Adipose tissue (tissue), 3 donors: ENCODE measurements around the gene RHCE. TPM values are rescaled to one million over a fixed set of nuclear protein-coding genes. Genes with fewer than 3 reads are reported as not detected.
"Not testable (repeated sequence)": the region's sequence is repeated elsewhere in the genome, so short reads cannot be mapped to it uniquely, and the experiment has no call there.

Experiments used
- H3K27ac ChIP-seq: one replicate; pipeline ENCODE4 v1.5.1; 2013; ENCODE audit warnings: low read depth, low read length
- WGBS, 3 donors: extraction: QIAGEN DNeasy Blood & Tissue Kit; methylation state at CpG; one replicate each; pipeline ENCODE4 v1.1.7; 2013; 5-methylcytosine and 5-hydroxymethylcytosine counted together
- polyA plus RNA-seq, 3 donors: library from polyadenylated mRNA; stranded (reverse); fragments of 200-250 nt; gene quantifications; one replicate each; pipeline ENCODE4 v1.2.3, GENCODE V29; 2013
- donor health status: healthy with polysubstance abuse.
- donor health status: Bipolar disorder and iron deficiency.
- donor health status: healthy.

Gene RHCE
- polyA plus RNA-seq, 3 donors, result 0.10 to 0.30 TPM; not detected in 1

DNA sequence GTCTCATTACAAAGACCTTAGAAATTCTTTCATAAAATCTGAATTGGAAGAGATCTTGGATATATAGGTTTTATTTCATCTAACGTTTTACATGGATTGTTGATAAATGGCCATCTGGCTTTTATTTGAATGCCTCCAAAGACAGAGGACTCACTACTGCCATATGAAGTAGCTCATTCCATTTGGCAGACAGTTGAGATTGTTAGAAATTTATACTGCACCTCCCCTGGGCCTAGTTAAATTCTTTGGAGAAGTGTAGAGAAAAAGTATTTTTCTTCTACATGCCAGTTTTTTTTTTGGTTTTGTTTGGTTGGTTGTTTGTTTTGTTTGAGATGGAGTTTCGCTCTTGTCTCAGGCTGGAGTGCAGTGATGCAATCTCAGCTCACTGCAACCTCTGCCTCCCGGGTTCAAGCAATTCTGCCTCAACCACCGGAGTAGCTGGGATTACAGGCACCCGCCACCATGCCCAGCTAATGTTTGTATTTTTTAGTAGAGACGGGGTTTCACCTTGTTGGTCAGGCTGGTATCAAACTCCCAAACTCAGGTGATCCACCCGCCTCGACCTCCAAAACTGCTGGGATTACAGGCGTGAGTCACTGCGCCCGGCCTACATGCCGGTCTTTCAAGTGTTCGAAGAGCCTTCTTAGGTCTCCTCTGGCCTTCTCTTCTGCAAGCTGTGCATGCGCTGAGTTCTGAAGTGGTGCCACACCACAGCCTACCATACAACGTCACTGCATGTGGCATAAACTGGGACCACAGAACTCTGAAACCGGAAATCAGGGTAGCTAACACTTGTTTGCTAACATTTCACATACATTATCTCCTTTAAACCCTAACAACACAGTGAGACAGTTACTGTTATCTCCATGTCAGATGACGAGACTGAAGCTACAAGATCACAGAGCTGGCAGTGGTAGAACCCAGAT lies 57.7 kb downstream of the RHCE start:
- H3K27ac ChIP-seq, result not testable (repeated sequence)
- no CpG with 5 or more reads among the region's 17 CpGs for WGBS, 3 donors

DNA sequence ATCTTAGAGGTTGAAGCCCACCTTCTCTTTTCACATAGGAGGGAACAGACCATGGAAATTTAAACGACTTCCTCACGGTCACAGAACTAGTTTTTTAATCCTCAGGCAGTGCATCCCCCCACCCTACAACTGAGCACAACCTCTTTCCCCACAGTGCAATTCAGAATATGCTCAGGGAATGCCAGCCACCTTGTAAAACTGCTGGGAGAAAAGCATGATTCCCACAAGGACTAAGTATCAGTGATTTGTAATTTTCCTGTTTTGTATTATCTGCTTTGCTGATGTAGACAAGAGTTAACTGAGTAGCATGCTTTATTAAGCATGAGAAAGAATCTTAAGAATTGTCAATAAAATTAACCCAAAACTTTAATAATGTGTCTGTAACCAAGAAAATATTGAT lies 58.7 kb downstream of the RHCE start:
- 72 to 81% (median 77%) methylated on average over 2 of the region's 2 CpGs for WGBS, 3 donors
- no peak overlapping the region for H3K27ac ChIP-seq

DNA sequence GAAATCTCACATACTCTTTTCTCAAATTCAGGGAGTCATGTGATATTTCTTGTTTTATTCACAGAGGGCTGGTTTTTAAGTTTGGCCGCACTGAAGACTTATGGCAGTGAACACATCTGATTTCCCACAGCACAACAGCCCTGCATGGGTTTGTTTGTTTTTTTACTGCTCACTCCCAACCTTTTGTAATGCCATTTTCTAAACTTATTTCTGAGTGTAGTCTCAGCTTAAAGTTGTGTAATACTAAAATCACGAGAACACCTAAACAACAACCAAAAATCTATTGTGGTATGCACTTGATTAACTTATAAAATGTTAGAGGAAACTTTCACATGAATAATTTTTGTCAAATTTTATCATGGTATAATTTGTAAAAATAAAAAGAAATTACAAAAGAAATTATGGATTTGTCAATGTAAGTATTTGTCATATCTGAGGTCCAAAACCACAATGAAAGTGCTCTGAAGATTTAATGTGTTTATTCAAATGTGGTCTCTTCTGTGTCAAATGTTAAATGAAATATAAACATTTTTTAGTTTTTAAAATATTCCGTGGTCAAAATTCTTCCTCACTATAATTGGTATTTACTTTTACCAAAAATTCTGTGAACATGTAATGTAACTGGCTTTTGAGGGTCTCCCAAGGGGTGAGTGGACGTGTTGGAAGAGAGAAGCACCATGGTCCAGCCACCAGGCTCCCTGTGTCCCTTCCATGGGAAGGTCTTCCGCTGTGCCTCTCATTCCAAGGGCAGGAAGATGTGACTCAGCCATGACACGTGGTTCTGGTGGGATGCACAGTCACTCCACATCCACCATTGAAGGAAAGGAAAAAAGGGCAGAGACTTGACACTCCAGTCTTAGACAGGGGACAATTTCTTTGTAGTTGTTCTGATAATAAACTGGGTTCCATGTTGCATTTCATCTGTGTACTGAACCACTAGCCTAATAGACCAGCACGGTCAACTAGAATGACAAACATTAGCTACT lies 59.7 kb downstream of the RHCE start:
- no peak overlapping the region for H3K27ac ChIP-seq
- WGBS, 3 donors, result 87 to 95% (median 87%) methylated on average over 7 of the region's 7 CpGs

DNA sequence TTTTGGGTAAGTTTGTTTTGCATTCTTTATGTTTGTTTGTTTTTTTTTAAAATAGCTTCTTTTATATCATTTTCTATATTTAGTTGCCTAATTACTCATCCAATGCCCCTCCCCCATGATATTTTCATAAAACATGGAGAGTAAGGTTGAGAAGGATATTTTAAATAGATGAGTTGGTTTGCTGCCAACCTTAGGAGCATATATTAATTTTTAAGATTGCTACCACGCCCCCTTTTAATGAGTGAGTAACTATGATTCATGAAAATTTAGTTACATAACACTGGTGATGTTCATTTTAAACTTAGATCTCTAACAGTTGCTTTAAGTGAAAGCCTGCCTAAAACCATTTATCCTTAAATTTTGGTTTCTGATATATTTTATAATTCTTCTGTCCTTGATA lies 63.8 kb downstream of the RHCE start:
- 72 to 94% (median 88%) methylated on average over 1 of the region's 1 CpG for WGBS, 3 donors
- H3K27ac ChIP-seq, result no peak overlapping the region

DNA sequence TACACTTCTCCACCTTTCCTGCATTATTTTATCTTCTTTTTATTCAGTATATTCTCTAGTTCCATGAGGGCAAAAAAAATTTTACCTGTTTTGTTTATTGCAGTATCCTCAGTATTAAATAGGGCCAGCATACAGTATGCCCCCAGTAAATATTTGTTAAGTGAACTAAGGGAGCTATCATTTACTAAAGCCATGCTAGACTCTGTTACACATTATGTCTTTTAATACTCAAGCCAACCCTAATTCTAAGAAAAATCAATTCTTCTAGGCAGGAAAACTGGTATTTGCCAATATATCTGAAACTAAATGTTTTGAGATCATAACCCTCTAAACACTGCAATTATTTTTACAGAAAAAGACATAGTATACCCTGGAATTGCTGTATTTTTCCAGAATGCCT lies 64.2 kb downstream of the RHCE start:
- no peak overlapping the region for H3K27ac ChIP-seq

DNA sequence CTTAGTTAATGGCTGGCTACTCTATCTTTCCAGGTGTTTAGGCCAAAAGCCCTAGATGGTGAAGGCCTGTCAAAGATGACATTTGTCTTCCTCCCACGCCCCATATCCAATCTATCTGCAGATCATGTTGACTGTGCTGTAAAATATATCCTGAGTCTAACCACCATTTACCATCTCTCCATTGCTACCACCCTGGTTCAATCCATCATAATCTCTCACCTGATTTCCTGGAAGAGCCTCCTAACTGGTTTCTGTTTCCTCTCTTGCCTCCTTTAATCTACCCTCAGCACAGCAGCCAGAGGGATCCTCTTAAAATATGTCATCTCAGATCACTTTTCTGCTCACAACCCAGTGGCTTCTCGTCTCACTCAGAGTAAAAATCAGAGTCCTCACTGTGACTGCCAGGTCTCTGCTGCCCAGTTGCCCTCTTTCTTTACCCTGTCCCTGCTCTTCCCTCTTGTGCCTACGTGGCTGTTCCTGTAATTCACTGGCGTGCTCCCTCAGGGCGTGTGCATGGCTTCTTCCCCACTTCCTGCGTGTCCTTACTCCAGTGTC lies 64.7 kb downstream of the RHCE start:
- H3K27ac ChIP-seq, result no peak overlapping the region

DNA sequence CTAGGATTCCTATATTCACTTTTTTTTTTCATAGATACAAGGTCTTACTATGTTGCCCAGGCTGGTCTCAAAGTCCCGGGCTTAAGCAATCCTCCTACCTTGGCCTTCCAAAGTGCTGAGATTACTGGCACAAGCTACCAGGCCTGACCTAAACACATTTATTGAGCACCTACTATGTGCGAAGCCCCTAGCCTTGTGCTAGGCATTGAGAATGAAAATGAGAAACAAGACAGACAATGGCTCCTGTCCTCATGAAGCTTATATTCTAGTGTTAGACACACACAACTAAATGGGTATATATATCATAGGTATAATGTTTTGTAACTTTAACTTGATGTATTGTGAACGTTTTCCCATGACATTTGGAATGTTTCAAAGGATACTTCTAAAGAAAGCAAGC lies 71.0 kb downstream of the RHCE start:
- WGBS, 3 donors, result 93 to 96% (median 94%) methylated on average over 3 of the region's 3 CpGs
- H3K27ac ChIP-seq, result no peak overlapping the region

More for the DNA sequence above, 64.7 kb downstream of the RHCE start:
- 68 to 82% (median 81%) methylated on average over 6 of the region's 6 CpGs for WGBS, 3 donors

DNA sequence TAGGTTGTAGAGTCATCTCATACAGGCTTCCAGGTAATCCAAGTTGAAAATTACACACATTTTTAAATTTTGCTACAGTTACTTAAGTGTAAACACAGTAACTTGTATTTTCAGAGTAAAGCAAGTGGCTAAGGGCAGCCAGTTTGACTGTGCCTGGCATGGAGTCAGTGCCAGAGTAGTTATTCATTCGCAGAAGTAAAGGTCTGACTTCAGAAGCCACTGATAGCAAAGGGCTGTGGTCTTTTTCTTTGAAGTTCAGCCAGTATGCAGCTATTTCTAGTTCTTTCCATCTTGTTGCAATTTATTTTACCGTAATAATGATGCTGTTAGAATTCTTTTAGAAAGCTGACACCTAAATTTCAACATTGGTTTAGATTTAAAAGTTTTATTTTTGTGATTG lies 73.1 kb downstream of the RHCE start:
- no peak overlapping the region for H3K27ac ChIP-seq
- WGBS, 3 donors, result 38 to 87% (median 86%) methylated on average over 2 of the region's 2 CpGs

DNA sequence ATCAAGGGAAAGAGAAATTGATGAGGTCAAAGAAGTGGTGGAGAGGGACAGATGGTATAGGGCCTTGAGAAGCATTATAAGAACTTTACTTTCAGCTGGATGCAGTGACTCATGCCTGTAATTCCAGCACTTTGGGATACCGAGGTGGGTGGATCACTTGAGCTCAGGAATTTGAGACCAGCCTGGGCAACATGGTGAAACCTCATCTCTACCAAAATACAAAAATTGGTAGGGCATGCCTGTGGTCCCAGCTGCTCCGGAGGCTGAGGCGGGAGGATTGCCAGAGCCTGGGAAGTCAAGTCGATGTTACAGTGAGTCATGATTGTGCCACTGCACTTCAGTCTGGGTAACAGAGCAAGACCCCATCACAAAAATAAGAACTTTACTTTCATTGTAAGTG lies 76.8 kb downstream of the RHCE start:
- H3K27ac ChIP-seq, result no peak overlapping the region
- WGBS, 3 donors, result 79 to 85% (median 83%) methylated on average over 4 of the region's 4 CpGs

DNA sequence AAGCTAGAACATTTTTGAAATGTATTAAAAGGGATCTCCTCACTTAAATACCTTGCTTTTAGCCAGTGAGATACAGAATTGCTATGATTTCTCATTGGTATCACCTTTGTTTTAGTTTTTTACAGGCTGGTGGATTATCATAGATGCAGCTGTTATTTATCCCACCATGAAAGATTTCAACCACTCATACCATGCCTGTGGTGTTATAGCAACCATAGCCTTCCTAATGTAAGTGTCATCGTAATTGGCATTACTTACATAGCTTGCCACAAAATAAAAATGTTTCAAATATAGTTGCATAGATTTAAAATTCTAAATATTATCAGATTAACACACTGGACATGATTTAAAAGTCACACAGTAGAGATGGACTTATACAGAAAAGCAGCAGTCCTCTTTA lies 77.8 kb downstream of the RHCE start:
- 31 to 90% (median 90%) methylated on average over 1 of the region's 1 CpG for WGBS, 3 donors
- no peak overlapping the region for H3K27ac ChIP-seq

DNA sequence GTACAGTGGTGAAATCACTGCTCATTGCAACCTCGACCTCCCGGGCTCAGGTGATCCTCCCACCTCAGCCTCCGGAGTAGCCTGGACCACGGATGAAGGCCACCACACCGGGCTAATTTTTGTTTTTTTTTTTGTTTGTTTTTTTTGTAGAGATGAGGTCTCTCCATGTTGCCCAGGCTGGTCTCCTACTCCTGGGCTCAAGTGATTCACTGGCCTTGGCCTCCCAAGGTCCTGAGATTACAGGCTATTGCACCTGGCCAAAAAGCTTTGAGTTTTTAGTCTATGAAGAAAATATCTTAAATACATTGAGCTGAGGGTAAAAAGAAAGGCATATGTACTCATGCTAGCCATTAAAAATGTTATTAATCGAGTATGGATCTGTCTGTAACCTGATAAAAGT lies 78.9 kb downstream of the RHCE start:
- WGBS, 3 donors, result 67 to 86% (median 76%) methylated on average over 6 of the region's 6 CpGs

DNA sequence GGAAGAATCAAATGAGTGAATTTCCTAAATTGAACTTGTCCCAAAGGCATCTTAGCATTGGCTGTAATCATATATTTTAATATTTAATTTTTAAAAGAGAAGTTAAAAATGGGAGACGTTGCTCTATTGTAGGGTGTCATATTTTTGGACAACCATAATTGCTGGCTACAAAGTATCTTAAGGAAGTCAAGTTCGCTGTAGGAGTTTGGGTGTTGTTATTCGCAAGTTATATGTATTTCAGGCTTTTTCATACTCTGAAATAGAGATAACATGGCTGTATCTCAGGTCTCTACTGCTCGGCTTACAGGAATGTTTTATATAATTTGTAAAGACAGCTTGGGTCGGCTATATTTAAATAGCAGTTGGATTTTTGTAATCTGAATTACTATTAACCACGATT lies 81.6 kb downstream of the RHCE start:
- H3K27ac ChIP-seq, result peak overlapping the region; percentile 29
- WGBS, 3 donors, result 0 to 1% (median 0%) methylated on average over 6 of the region's 6 CpGs

More for the DNA sequence above, 78.9 kb downstream of the RHCE start:
- no peak overlapping the region for H3K27ac ChIP-seq

DNA sequence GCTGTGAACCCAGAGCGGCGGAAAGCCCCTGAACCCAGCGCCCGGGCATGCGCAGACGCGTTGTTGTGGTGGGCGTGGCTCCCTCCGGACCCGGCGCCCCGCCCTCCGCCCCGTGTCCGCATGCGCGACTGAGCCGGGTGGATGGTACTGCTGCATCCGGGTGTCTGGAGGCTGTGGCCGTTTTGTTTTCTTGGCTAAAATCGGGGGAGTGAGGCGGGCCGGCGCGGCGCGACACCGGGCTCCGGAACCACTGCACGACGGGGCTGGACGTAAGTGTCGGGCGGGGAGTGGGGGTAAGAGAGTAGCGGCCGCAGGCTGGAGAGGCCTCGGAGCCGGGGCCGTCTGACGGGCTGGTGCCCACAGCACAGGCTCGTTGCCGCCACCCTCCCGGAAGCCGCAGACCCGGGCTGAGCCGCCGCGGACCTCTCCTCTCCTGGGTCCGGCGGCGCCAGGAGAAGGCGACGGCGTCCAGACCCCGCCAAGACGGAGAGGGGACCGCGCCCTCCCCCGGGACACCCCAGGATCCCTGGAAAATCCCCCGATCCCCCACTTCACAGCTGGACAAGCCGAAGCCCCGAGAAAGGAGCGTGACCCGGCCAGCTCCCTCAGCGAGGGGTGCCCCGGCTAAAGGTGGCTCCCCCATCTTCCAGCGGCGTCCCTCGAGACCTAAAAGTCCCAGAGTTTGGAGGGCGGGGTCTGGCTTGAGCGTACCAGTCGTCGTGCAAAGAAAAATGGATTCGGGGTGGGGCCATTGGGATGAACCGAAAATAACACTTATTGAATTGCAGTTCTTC lies 82.2 kb downstream of the RHCE start, which contains the start of gene TMEM50A:
Gene TMEM50A, plus strand, starts transcription at position 147 of the 794 bp plus-strand sequence. CDS start 2,153 bp downstream, outside the sequence.
- 0% methylated on average over 59 to 69 of the region's 75 CpGs for WGBS, 3 donors

DNA sequence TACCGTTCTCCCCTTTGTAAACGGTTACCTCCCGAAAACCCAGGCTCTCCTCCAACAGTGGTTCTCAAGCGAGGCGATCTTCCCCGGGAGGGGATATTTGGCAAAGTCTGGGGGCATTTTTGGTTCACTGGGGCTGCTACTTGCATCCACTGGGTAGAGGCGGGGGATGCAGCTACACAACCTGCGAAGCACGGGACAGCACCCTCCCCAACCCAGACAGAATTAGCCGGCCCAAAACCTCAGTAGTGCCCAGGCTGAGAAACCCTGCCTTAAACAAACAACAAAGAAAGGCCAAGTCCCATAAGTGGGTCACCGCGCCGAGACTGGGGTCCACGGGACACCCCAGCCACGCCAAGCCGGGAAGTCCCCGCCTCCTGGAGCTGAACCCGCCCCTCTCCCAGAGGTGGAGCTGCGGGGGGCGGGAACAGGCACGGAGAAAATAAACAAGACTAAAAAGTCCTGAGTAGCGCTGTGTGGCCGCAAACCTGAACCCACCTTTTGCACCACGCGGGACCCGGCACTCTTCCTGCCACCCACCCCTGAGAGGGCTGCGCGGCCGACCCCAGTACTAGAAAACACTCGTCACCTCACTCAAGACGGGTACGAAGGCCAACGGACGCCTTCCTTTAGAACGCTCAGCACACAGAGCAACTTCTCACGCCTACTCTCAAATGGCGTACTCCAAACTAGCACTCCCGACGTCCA lies 83.0 kb downstream of the RHCE start:
- WGBS, 3 donors, result 0 to 1% (median 1%) methylated on average over 12 to 23 of the region's 39 CpGs
- H3K27ac ChIP-seq, result not testable (repeated sequence)

More for the DNA sequence above, 82.2 kb downstream of the RHCE start, which contains the start of gene TMEM50A:
- peak within 1 kb of the TSS; percentile 29 for H3K27ac ChIP-seq

DNA sequence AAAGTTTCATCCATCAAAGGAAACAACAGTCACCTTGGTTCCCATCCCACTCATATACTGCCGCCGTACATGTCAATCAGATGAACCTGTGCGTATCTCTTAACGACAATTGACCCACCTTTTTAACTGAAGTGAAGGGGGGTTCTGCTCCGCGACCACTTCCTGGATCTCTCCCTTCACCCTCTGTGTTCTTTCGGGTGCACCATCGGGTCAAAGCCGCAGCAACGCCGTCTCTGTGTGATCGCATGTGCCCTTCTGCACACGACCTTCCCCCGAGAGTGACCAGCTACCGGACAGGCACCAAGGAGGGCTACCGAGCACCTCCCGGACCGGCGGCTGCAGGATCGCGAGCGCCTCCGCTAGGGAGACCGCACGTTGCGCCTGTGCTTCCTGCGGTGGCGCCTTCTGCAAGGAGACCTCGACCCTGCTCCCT lies 83.7 kb downstream of the RHCE start:
- 0 to 1% (median 0%) methylated on average over 11 to 26 of the region's 29 CpGs for WGBS, 3 donors
- H3K27ac ChIP-seq, result not testable (repeated sequence)

DNA sequence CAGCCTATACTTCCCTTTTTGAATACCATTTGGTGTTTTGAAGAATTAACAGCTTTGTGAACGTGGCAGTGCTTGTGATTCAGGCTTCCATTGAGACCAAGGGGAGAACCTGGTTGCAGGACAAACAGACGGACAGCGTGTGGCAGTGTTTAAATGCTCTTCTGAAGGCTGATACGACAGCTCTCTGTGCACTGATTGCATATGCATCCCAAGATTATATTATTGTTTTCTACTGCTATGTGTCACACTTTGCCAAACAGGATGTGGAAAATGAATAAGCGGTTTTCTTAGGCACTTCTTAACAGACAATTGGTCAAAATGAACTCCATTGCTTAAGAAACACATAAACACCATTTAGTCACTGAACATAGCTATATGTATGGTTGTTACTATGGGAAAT lies 90.7 kb downstream of the RHCE start:
- H3K27ac ChIP-seq, result not testable (repeated sequence)
- WGBS, 3 donors, result 36 to 72% (median 41%) methylated on average over 5 of the region's 5 CpGs

DNA sequence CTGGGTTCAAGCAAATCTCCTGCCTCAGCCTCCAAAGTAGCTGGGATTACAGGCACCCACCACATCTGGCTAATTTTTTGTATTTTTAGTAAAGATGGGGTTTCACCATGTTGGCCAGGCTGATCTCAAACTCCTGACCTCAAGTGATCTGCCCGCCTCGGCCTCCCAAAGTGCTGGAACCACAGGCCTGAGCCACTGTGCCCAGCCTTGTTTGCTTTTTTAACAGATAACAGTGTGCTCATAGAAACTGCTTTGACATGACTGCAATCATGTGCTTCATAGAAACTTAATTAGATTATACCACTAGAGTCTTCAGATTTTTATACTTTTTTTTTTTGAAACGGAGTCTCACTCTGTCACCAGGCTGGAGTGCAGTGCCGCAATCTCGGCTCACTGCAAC lies 91.3 kb downstream of the RHCE start:
- WGBS, 3 donors, result 77 to 95% (median 92%) methylated on average over 5 of the region's 5 CpGs
- H3K27ac ChIP-seq, result not testable (repeated sequence)
